Endothelial cell of hepatic sinusoid (primary cell): Measurements from ENCODE around the gene SERPINB11.
"Not testable (repeated sequence)": the region's sequence is repeated elsewhere in the genome, so short reads cannot be mapped to it uniquely, and the experiment has no call there.

ENCODE experiments used
- in situ Hi-C: cut with HindIII; loops from 2 replicates; pipeline ENCODE4 v1.10.0; 2017; ENCODE audit warnings: low sequenced_read_pairs

Gene SERPINB11, protein sequence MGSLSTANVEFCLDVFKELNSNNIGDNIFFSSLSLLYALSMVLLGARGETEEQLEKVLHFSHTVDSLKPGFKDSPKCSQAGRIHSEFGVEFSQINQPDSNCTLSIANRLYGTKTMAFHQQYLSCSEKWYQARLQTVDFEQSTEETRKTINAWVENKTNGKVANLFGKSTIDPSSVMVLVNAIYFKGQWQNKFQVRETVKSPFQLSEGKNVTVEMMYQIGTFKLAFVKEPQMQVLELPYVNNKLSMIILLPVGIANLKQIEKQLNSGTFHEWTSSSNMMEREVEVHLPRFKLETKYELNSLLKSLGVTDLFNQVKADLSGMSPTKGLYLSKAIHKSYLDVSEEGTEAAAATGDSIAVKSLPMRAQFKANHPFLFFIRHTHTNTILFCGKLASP

DNA sequence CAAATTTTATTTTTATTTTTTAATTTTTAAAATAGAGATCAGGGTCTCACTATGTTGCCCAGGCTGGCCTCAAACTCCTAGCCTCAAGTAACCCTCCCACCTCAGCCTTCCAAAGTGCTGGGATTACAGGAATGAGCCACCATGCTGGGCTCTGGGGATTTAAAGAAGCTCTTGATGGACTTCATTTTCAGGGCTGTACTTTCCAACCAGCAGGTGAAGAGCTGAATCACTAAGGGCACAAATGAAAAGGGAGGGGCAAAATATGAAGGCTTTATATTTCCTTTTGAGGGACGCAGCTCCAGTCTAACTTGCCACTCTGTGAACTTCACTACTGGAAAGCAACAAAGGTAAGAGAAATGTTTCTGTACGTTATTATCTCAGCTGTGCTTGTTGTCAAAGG lies at the start of gene SERPINB11:
SERPINB11 (plus strand) TSS at position 301 of the 400 bp plus-strand sequence. CDS start 7,234 bp downstream, outside the sequence.
- in situ Hi-C loops: no loop called here

DNA sequence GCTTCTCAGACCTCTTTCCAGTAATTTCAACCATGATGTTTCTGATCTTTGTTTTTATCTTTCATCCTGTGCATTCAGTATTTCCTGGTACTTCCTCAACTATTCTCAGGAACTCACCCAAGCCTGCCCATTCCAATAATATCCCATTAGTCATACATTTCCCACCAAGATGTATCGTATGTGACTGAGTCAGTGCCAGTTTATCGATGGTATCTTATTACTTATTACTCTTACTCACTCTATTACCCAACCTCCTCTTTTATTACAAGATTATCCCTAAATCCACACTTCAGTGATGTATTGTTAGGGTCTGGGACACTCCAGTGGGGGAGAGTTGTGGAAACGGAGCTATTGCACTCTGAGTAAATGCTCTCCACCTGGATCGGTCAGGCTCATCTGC lies 43.8 kb upstream of the SERPINB11 start:
- in situ Hi-C loops: not testable (repeated sequence)

DNA sequence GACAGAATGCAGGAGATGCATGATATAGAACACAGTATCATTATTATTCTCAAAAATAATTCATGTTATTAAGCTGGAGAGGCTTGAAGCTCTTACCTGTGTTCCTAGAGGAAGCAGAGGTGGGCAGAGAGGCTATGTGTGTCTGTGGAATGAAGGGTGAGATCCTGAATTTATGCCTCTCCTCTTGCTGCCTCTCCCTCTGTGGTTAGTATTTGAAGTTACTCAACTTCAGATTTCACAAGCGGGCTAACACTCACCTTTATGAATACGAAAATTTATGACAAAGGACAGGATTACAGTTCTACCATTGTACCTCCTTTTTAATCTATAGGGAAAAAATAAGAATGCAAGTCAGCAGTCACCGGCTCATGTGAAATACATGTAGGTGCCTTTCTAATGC lies 41.0 kb upstream of the SERPINB11 start, which contains the start of gene SERPINB3:
SERPINB3 (minus strand) TSS at position 144 of the 400 bp plus-strand sequence. CDS start 677 bp downstream, outside the sequence.
- in situ Hi-C loops: not testable (repeated sequence)

DNA sequence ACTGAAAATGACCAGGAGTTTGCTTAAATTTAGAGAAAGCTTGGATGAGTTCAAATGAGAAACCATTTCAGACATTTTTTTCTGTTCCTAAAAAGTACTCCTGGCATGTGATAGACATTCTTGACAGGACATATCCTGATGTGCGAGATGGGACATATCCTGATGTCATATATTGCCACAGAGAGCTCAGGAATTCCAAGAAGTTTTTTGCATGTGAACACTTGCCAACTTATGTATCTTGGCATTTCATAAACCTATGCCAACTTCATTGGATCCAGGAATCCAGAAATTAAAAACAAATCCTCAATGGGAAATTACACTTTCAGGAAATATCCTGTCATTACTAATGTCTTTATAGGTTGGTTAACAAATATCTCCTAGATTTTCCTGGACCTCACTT lies 38.2 kb upstream of the SERPINB11 start:
- in situ Hi-C loops: no loop called here

DNA sequence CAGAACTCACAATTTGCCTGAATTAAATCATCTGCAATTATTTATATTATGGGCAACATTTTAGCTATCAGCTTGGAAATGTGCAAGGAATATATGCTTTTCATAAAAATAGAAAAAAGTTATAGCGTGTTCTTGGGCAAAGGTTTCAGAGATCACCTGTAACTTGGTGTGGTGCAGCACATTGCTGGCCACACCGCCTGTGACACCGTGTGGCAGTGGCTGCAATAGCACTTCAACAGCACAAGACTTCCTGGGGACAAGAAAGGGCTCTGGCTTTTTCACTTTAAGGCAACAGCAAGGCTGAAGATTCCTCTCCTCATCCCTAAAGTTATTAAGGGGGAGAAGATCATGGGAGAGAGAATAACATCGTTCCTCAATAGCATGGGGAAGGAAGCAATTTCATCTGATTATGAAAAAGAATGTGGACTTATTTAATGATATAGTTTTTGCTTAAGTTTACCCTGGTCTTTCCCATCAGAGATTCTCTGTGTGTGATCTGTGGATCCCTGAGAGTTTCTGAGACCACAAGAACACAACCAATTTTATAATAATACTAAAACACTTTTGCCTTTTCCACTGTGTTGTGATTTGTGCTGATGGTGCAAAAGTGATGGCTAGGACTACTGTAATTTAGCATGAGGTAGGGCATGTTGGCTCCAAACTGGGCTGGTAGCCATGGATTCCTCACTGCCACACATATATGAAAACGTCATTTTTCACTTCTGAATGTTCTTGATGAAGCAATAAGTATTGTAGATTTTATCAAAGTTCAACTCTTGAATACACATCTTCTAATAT lies 26.0 kb upstream of the SERPINB11 start:
- in situ Hi-C loops: no loop called here

DNA sequence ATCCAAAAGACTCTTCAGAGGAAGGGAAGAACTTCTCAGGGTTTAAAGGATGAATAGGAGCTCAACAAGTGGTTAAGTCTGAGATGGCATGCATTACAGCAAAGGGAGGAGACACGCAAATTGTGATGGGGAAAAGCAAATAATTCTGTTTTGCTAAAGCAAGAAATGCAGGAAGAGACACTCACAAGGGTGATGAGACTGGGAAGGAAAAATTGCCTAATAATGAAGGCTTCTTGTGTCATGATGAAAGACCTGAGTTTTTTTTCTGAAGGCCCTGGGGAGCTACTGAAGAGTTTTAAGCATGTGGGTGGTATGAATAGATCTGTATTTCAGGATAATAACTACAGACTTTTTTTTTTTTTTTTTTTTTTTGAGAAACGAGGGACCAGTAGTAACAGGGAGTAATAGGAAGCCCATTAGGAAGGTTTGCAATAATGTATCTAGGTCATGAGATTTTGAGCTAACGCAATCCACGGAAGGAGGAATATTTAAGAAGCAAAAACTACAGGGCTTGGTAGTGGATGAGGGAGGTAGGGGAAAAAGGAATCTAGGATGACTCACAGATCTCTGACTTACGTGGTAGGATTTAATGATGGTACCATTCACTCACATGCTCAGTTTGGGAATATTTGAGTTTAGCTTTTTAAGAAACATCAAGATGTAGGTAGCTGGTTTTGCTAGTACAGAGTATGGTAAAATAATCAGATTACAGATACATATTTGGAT lies 25.1 kb upstream of the SERPINB11 start:
- in situ Hi-C loops: no loop called here

DNA sequence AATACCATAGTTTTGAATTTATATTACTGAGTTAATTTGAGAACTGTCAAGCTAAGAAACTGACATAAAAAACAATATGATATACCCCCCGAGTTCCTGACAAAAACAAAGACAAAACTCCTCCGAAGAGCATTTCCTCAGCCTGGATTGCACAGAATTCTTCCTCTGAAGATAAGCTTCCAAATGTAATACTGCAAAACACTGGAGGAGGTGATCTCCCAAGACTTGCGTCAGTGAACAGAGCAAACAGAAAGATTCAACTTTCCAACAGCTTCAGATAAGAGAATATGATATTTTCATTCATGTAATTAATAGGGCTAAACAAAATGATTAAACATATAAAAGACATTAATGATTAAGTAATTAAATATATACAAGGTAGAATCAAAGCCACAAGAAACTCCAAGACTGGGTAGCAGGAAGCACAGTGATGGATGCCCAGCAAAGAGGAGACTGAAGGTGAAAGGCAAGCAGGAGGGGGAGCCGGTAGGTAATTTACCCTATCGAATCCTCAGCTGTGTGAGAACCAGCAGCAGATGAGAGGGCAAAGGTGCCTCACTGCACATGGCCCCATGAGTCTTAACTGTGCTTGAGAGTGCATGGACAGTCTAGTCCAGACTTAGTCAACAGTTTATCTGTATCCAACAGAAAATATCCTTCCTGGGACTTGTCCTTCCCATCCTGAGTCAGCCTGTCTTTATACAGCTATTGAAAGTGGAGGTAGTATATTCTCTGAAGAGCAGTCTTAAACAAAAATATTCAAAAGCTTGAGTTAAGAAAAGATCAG lies 22.7 kb upstream of the SERPINB11 start:
- in situ Hi-C loops: loop anchor here (5.0 kb wide), 1 partner anchor 52 kb away; no protein-coding TSS in a partner anchor

DNA sequence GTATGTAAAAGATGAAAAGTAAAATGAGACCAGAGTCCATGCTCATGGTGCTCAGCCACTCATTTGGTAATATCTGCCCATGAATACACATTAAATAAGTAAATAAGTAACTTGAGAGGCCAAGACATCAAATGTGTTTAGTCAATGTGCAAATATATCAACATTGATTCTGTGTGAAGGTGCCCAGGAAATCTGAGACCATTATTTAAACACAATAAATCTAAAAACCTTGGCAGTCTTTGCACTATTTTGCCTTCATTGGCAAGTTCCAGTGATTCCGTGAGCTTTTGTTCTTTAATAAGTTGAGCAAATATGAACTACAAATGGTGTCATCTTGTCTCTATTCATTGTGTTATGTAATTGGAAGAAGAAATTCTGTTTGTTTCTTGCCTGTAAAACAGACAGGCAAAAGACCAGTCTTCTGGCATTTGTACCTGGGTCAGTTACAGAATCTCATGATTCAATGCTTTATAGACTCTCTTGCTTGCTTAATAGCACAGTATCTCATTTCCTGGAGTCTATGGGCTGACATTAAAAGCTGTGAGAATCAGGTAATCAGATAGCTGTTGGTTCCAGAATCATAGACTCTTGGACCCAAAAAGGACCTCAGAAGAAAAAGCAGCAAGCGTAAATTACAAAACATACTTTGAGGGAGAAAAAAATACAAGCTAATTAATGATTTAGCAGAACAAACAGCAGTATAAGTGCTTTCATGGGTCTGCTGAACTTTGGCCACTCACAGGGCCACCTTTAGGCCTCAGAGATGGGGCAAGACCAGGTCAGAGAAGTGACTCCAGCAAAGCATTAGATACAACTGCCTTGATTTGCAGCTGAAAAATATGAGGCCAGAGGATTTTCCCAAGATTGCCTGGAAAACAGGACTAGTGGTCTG lies 21.1 kb upstream of the SERPINB11 start:
- in situ Hi-C loops: loop anchor here (5.0 kb wide), 1 partner anchor 51 kb away; no protein-coding TSS in a partner anchor

DNA sequence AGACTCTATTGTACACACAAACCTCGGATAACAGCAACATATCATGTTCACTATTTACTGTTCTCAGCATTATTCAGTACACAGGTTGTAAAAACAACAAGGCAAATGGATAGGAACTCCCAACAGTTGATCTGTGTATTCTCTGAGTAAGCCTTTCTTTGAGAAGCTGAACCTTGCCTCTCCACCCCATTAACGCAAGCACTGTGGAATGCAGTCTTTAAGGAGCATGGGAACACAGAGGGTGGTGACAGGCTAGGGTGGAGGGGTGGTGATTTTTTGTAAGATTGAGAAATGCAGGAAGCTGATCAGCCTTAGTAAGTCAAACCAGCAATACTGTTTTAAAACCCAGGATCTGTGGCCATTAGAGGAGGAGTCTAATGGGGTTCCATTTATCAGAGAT lies 19.6 kb upstream of the SERPINB11 start:
- in situ Hi-C loops: loop anchor here (5.0 kb wide), 1 partner anchor 49 kb away; no protein-coding TSS in a partner anchor

DNA sequence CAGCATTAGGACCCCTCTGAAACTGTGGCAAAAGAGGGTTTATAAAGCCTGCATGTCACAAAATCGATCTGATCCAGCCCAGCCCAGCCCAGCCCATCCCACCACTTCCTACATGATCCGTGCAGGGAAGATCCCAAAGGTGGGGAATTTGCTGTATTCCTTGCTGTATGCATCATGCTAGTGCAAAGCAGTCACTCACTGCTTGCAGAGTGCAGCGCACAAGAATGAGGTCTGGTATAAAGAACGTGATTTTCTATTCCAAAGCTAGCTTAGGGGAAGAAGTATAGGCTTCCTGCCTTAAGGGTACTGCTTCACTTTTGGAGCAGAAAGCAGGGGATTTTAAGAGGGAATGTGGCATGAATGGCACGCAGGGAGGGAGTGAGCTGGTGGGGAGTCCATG lies 18.9 kb upstream of the SERPINB11 start:
- in situ Hi-C loops: loop anchor here (5.0 kb wide), 1 partner anchor 48 kb away; no protein-coding TSS in a partner anchor

DNA sequence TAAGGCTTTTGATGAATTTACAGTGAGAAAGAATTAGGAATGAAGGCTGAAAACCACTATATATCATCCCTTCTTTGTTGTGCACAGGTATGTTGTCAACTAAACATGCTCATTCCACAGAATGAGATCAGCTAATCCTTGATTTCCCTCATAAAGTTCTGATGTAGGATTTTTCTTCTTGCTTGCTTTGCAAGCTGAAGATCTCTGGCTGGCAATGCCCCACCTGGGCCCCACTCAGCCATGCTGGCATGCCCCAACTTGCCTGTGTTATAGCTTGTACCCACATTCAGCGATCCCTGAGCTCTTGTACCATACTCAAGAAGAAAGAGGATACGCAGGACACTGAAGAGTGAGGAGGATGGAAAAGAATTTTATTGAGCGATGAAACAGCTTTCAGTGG lies 18.0 kb upstream of the SERPINB11 start:
- in situ Hi-C loops: loop anchor here (5.0 kb wide), 1 partner anchor 48 kb away; no protein-coding TSS in a partner anchor

DNA sequence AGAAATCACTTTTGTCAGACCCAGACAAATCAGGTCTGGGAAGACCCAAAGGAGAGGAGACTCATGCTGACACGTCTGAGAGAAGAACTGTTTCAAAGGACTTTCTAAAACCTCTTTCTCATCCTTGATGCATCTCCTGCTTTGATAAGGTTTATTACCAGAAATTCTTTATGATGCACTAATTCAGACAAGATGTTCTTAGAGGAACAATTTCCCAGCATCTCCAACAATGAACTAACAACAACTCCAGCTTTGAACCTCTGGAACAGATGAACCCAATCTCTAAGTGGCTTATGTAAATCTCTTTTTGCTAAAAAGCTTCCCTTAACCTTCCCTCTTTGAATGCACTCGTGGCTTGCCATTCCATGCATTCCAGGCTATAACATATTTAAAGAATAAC lies 15.9 kb upstream of the SERPINB11 start:
- in situ Hi-C loops: no loop called here

DNA sequence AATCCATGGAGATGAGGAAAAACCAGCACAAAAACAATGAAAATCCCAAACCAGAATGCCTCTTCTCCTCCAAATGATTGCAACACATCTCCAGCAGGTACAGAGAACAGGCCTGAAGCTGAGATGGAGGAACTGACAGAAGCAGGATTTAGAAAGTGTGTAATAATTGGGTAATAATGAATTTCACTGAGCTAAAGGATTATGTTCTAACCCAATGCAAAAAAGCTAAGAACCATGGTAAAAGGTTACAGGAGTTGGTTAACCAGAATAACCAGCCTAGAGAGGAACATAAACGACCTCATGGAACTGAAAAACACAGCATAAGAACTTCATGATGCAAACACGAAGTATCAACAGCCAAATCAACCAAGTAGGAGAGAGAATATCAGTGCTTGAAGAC lies 13.7 kb upstream of the SERPINB11 start:
- in situ Hi-C loops: no loop called here

DNA sequence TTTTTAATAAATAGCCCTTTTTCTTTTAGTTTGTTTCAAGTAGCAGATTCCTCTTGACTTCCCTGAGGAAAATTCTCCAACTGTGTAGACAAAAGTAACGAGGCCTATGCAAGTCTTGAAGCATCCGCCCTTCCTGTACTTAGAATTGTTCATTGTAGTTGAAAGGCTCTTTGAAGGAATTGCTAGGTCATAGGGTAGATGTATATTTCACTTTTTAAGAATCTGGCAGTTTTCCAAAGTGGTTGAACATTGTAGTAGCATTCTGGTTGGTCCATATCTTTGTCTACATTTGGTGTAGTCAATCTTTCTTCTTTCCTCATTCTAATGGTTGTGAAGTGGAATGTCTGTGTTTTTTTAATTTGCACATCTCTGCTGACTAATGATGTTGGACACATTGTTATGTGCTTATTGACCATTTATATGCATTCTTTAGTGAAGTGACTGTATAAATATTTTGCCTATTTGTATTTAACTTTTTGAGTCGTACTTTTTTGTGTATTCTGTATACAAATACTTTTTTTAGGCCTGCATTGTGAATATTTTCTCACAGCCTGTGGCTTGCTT lies 5.6 kb upstream of the SERPINB11 start:
- in situ Hi-C loops: no loop called here

DNA sequence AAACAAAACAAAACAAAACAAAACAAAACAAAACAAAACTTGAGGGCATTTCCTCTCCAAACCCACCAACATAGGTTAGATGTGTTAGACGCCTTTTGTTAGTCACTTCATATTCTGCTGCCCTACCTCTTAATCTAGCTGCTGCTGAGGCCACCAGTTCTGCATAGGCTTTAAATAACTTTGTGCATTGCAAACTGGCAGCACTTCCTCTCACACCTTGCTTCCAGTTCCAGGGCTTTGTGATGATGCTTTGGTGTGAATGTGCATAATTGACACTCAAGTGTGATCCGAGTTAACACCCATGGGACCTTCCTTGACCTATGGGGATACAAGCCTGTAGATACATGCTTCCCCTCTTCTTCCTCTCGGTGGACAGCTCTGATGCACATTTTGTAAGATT lies 2.3 kb upstream of the SERPINB11 start:
- in situ Hi-C loops: no loop called here

DNA sequence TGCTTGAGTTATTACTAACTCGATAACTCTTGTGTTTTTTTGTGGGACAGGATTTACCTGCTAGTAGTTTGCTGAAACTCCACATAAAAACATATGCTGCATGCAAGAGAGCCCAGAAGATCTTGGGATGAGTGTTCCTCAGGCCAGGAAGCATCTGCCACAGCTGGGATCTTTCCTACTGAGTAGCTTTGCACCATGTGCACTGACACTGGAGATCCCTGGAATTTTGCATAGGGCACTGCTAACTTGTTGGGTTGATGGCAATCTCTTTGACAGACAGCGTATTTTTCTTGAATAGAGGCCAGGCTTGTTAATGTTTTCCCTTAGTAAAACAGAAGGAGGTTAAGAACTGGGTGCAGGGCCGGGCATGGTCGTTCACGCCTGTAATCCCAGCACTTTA lies 808 bp upstream of the SERPINB11 start:
- in situ Hi-C loops: no loop called here

DNA sequence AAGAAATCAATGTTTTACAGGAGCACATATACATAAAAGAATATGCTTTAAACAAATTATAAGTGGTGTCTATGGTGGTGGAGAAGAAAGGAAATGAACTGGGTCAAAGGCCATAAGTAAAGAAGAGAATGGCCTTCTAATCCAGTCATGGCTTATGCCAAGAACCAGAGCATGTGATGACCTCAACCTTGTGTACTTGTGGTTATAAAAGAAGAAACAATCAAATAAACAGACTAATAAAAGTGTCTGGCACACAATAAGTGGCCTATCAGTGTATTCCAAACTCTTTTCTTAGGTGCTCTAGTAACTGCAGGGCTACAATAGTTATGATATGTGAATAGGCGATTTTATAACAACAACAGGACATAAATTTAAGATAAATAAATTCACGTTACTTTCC lies 2.6 kb downstream of the SERPINB11 start:
- in situ Hi-C loops: no loop called here

DNA sequence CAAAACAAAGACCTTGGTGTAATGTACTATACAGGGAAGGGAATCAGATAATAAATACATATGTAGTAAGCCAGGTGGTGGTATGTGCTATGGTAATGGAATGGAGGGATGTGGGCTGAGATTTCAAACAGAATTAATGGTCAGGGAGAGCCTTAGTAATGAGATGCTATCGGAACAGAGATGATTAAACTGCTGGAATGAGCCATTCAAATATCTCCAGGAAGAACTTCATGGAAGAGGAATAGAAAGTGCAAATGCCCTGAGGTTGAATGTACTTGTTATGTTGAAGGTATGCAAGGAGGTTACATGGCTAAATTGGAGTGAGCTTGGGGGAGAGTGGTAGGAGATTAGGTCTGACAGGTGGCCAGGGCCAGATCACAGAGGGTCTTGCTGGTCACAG lies 5.1 kb downstream of the SERPINB11 start:
- in situ Hi-C loops: no loop called here

DNA sequence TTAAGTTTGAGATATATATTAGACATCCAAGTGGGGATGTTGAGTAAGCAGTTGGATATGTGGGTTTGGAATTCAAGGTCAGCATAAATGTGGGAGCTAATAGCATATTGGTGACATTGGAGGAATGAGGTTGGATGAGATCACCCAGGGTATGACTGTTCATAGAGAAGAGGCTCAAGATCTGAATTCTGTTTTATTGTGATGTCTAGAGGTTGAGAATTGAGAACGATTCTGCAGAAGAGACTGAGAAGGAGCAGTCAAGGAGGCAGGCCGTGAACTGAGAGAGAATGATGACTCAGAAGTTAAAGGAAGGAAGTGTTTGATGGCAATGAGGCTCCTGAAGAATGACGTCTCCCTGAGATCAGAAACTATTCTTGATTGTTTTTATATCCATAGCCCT lies 5.9 kb downstream of the SERPINB11 start:
- in situ Hi-C loops: no loop called here
